ENCODE results near the gene RSBN1L. TPM values are rescaled to one million over a fixed set of nuclear protein-coding genes. Genes with fewer than 3 reads are reported as not detected.

RSBN1L gene
- total RNA-seq, 1 experiment from 2014 or later = 10.9 TPM

DNA sequence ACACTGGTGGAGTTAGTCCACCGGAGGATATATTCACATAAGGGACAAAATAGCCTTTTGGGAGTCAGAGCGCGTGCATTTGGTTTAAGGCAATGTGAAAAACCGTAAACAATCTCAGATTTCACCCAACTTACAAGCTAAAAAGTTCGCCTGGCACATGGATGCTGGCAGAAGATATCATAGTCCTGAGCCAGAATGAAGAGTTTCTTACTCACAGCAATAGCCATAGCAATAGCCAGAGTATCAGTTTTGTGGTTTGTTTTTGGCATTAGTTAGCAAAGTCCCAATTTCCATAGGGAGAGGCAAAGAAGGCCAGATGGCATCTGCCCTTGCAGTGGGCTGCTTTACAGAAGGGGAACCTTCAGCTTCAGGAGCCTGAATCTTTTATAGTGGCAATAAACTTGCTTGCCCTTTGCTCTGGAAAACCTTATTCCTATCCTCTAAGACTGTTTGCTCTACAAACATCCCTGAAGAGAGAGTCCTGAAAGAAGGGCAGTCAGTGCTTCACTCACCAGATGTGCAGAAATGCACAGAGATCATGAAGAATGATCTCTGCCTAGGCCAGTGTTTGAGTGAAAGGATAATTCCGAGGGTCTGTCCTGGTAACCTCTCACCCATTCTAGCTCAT lies 28.7 kb upstream of the RSBN1L start:
- no peak for DNase-seq (ENCODE audit: unreplicated experiment)
- ChIA-PET POLR2A (interaction anchor here (0.5 to 1.2 kb wide), 3 partner anchors 21 to 92 kb away, joined by 3 read pairs; partner anchors contain the start of gene RSBN1L), CTCF (interaction anchor here (0.6 to 3.4 kb wide), 7 partner anchors 9 to 445 kb away, joined by 3 to 18 read pairs (median 3); no protein-coding TSS in a partner anchor)
- no peaks in the 10 kb centered on the region for H3K9me3 Mint-ChIP-seq (ENCODE audit: unreplicated experiment)
- no peak overlapping the region for H3K4me3 Mint-ChIP-seq (ENCODE audit: unreplicated experiment)
- H3K27ac Mint-ChIP-seq (ENCODE audit: low read depth, unreplicated experiment) = no peak overlapping the region
- H3K4me1 Mint-ChIP-seq (ENCODE audit: insufficient read depth, unreplicated experiment) = peaks cover 5% of the 10 kb centered on the region
- H3K27me3 Mint-ChIP-seq (ENCODE audit: insufficient read depth, unreplicated experiment) = no peaks in the 10 kb centered on the region
- TF ChIP-seq, protein P1, sequence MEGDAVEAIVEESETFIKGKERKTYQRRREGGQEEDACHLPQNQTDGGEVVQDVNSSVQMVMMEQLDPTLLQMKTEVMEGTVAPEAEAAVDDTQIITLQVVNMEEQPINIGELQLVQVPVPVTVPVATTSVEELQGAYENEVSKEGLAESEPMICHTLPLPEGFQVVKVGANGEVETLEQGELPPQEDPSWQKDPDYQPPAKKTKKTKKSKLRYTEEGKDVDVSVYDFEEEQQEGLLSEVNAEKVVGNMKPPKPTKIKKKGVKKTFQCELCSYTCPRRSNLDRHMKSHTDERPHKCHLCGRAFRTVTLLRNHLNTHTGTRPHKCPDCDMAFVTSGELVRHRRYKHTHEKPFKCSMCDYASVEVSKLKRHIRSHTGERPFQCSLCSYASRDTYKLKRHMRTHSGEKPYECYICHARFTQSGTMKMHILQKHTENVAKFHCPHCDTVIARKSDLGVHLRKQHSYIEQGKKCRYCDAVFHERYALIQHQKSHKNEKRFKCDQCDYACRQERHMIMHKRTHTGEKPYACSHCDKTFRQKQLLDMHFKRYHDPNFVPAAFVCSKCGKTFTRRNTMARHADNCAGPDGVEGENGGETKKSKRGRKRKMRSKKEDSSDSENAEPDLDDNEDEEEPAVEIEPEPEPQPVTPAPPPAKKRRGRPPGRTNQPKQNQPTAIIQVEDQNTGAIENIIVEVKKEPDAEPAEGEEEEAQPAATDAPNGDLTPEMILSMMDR (IDR thresholded peaks at IDR 0.05; ENCODE audit: unreplicated experiment) = no peak
- H3K36me3 Mint-ChIP-seq (ENCODE audit: insufficient read depth, unreplicated experiment) = peaks cover 40% of the 10 kb centered on the region
- intact Hi-C loops (cut with micrococcal nuclease) = no loop called here
- no TSS peak for BruUV-seq (replicated peaks)

DNA sequence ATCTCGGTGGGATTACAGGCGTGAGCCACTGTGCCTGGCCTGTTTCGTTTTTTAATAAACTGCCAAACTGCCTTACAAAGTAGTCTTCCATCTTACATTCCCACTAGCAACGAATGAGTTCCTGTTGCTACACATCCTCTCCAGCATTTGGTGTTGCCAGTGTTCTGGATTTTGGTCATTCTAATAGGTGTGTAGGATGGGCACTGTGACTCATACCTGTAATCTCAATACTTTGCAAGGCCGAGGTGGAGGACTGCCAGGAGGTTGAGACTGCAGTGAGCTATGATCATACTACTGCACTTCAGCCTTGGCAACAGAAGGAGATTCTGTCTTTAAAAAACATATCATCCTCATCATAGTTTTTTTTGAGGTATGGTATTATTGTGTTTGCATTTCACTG lies 21.4 kb upstream of the RSBN1L start:
- Mint-ChIP-seq H3K4me1 (ENCODE audit: insufficient read depth, unreplicated experiment) (peaks cover 9% of the 10 kb centered on the region), H3K9me3 (ENCODE audit: unreplicated experiment) (no peaks in the 10 kb centered on the region), H3K4me3 (ENCODE audit: unreplicated experiment) (no peak overlapping the region), H3K36me3 (ENCODE audit: insufficient read depth, unreplicated experiment) (no peaks in the 10 kb centered on the region), H3K27me3 (ENCODE audit: insufficient read depth, unreplicated experiment) (no peaks in the 10 kb centered on the region), H3K27ac (ENCODE audit: low read depth, unreplicated experiment) (no peak overlapping the region)
- CTCF ChIA-PET = interaction anchor here (0.6 to 2.4 kb wide), 11 partner anchors 16 to 254 kb away, joined by 3 to 14 read pairs (median 4); no protein-coding TSS in a partner anchor
- BruUV-seq (replicated peaks) = no TSS peak
- POLR2A ChIA-PET = interaction anchor here (0.7 to 2.5 kb wide), 7 partner anchors 10 to 249 kb away, joined by 3 to 23 read pairs (median 4); partner anchors contain the start of gene RSBN1L
- intact Hi-C loops (cut with micrococcal nuclease) = no loop called here
- TF ChIP-seq, protein P1 (IDR thresholded peaks at IDR 0.05; ENCODE audit: unreplicated experiment) = no peak
- DNase-seq (ENCODE audit: unreplicated experiment) = peak; percentile 93

DNA sequence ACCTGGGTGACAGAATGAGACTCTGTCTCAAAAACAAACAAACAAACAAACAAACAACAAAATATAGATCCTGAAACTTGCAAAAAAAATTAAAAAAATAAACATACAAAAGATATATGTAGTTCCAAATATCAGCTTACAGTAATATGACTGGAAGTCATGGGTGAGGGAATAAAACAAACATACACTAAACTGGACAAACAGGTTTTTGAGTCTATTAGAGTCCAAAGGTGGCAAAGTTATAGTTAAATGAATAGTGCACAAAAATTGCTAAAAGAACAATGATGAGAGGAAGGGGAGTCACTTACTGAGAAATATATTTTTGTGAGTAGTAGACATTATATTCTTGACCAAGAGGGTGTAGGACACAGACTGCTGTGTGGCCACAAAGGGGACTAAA lies 16.7 kb upstream of the RSBN1L start:
- TF ChIP-seq, protein P1 (IDR thresholded peaks at IDR 0.05; ENCODE audit: unreplicated experiment) = no peak
- no peak for DNase-seq (ENCODE audit: unreplicated experiment)
- Mint-ChIP-seq H3K27me3 (ENCODE audit: insufficient read depth, unreplicated experiment) (no peaks in the 10 kb centered on the region), H3K36me3 (ENCODE audit: insufficient read depth, unreplicated experiment) (peaks cover 25% of the 10 kb centered on the region), H3K4me1 (ENCODE audit: insufficient read depth, unreplicated experiment) (peaks cover 11% of the 10 kb centered on the region), H3K27ac (ENCODE audit: low read depth, unreplicated experiment) (no peak overlapping the region), H3K4me3 (ENCODE audit: unreplicated experiment) (no peak overlapping the region), H3K9me3 (ENCODE audit: unreplicated experiment) (no peaks in the 10 kb centered on the region)
- no TSS peak for BruUV-seq (replicated peaks)
- intact Hi-C loops (cut with micrococcal nuclease) = no loop called here
- ChIA-PET CTCF (interaction anchor here (0.7 to 1.9 kb wide), 4 partner anchors 17 to 432 kb away, joined by 3 to 11 read pairs (median 4); partner anchors contain the start of gene RSBN1L), POLR2A (interaction anchor here (0.8 to 1.2 kb wide), 3 partner anchors 11 to 80 kb away, joined by 3 to 7 read pairs (median 6); partner anchors contain the start of gene RSBN1L)

DNA sequence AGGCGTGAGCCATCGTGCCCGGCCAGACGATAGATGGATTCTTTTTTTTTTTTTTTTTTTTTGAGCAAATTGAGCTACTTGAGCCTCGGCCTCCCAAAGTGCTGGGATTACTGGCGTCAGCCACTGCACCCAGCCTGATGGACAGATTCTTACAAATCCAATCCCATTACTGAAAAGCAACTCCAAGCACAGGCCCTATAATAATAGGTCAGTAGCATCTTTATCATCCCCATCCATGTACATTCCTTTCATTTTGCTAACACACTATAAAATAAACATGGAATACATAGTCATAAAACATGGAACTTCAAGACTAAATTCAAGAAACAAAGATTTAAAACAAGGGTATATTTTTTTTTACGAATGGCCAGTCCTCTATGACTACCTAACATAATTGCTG lies 16.0 kb upstream of the RSBN1L start:
- intact Hi-C loops (cut with micrococcal nuclease) = no loop called here
- H3K9me3 Mint-ChIP-seq (ENCODE audit: unreplicated experiment) = no peaks in the 10 kb centered on the region
- H3K27ac Mint-ChIP-seq (ENCODE audit: low read depth, unreplicated experiment) = no peak overlapping the region
- no peak overlapping the region for H3K4me3 Mint-ChIP-seq (ENCODE audit: unreplicated experiment)
- H3K36me3 Mint-ChIP-seq (ENCODE audit: insufficient read depth, unreplicated experiment) = peaks cover 27% of the 10 kb centered on the region
- TF ChIP-seq, protein P1 (IDR thresholded peaks at IDR 0.05; ENCODE audit: unreplicated experiment) = no peak
- ChIA-PET CTCF (interaction anchor here (0.7 to 1.9 kb wide), 4 partner anchors 16 to 433 kb away, joined by 3 to 11 read pairs (median 4); partner anchors contain the start of genes PHTF2, RSBN1L and TMEM60), POLR2A (interaction anchor here (1.2 kb wide), 2 partner anchors 16 to 79 kb away, joined by 3 to 7 read pairs; partner anchors contain the start of gene RSBN1L)
- H3K27me3 Mint-ChIP-seq (ENCODE audit: insufficient read depth, unreplicated experiment) = no peaks in the 10 kb centered on the region
- DNase-seq (ENCODE audit: unreplicated experiment) = no peak
- H3K4me1 Mint-ChIP-seq (ENCODE audit: insufficient read depth, unreplicated experiment) = peaks cover 9% of the 10 kb centered on the region
- BruUV-seq (replicated peaks) = no TSS peak
